GM12864 (cell line): ENCODE results near the gene MATR3.

Source experiments
- DNase-seq: peaks from one replicate; pipeline ENCODE4 v3.0.0-alpha.2; 2011; ENCODE audit warnings: low read depth
- H3K4me3 ChIP-seq: 2 replicates; pipeline ENCODE4 v1.5.1; 2011; ENCODE audit warnings: mild to moderate bottlenecking, low read depth, low read length, control low read depth
- CTCF ChIP-seq: IDR thresholded peaks from 2 replicates; pipeline ENCODE4 v1.5.1; 2011; ENCODE audit warnings: low read depth, mild to moderate bottlenecking, moderate library complexity, low read length, control low read depth, inconsistent platforms; ENCODE audit errors: missing control alignments

MATR3 gene

GRCh38 chr5:139287890-139288635 lies 5.5 kb upstream of the MATR3 start:
- no peak for DNase-seq
- no peak overlapping the region for H3K4me3 ChIP-seq
- peak; percentile 9 for TF ChIP-seq CTCF

GRCh38 chr5:139291051-139291450 lies 2.5 kb upstream of the MATR3 start:
- no peak overlapping the region for H3K4me3 ChIP-seq
- DNase-seq: no peak
- TF ChIP-seq CTCF: no peak

GRCh38 chr5:139293202-139293506 lies 386 bp upstream of the MATR3 start:
- DNase-seq: no peak
- peak overlapping the region; percentile 58 for H3K4me3 ChIP-seq
- TF ChIP-seq CTCF: no peak

GRCh38 chr5:139294374-139295165 lies 1.0 kb downstream of the MATR3 start:
- no peak for DNase-seq
- peak overlapping the region; percentile 58 for H3K4me3 ChIP-seq
- TF ChIP-seq CTCF: peak; percentile 24

GRCh38 chr5:139295346-139296057 lies 2.0 kb downstream of the MATR3 start:
- peak overlapping the region; percentile 58 for H3K4me3 ChIP-seq
- DNase-seq: no peak
- no peak for TF ChIP-seq CTCF

- peak overlapping the region; percentile 58; the same call in 1 of the 2 replicates for H3K4me3 ChIP-seq
- TF ChIP-seq CTCF: no peak
- DNase-seq: no peak
Observed at GRCh38 chr5:139296198-139296597, 2.7 kb downstream of the MATR3 start.
